ENCODE data around the gene ZBED1. TPM values are rescaled to one million over a fixed set of nuclear protein-coding genes. Genes with fewer than 3 reads are reported as not detected.
A peak's percentile ranks its signal among the peaks of the same experiment; 100 is the strongest.

ZBED1 gene
- total RNA-seq, 1 experiment from 2014 or later: 45.1 TPM

DNA sequence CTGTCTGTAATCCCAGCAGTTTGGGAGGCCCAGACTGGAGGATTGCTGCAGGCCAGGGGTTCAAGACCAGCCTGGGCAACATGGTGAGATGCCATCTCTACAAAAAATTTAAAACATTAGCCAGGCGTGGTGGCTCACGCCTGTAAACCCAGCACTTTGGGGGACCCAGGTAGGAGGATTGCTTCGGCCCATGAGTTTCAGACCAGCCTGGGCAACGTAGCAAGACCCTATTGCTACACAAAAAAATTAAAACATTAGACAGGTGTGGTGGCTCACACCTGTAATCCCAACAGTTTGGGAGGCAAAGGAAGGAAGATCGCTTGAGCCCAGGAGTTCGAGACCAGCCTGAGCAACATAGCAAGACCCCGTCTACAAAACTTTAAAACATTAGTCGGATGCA lies 1.3 kb downstream of the ZBED1 start:
- peak overlapping the region; percentile 97 for H3K27ac Mint-ChIP-seq

GRCh38 chrX:2498781-2499302 lies 1.9 kb downstream of the ZBED1 start:
- no peak for DNase-seq (ENCODE audit: low spot score)
- ATAC-seq: no peak
- H3K27ac Mint-ChIP-seq: peak overlapping the region; percentile 97
- H3K36me3 Mint-ChIP-seq: no peaks in the 10 kb centered on the region; the same call in 1 of the 2 replicates
- no peak for TF ChIP-seq JUN (CRISPR knock-in tag; IDR thresholded peaks at IDR 0.05)
- TF ChIP-seq ZNF423 (CRISPR knock-in tag; IDR thresholded peaks at IDR 0.05): peak; percentile 19; the same call in 1 of the 2 replicates
- no peaks in the 10 kb centered on the region for H3K9me3 Mint-ChIP-seq
- POLR2A ChIA-PET: no interaction called here
- peaks cover 33% of the 10 kb centered on the region for H3K4me1 Mint-ChIP-seq
- CTCF ChIA-PET: no interaction called here
- H3K4me3 Mint-ChIP-seq: peak overlapping the region; percentile 80
- no peaks in the 10 kb centered on the region for H3K27me3 Mint-ChIP-seq (ENCODE audit: low read depth)

More for the DNA sequence above, 1.3 kb downstream of the ZBED1 start:
- DNase-seq (ENCODE audit: low spot score) (no peak), ATAC-seq (no peak)
- TF ChIP-seq ZNF219 (CRISPR knock-in tag; IDR thresholded peaks at IDR 0.05; ENCODE audit: borderline replicate concordance): no peak
- TF ChIP-seq GTF2I (CRISPR knock-in tag; conservative IDR thresholded peaks at IDR 0.05): peak; percentile 58; the same call in 1 of the 2 replicates
- no peak for TF ChIP-seq ELF4 (CRISPR knock-in tag; IDR thresholded peaks at IDR 0.05; ENCODE audit: low read depth)
- TF ChIP-seq, protein P1, sequence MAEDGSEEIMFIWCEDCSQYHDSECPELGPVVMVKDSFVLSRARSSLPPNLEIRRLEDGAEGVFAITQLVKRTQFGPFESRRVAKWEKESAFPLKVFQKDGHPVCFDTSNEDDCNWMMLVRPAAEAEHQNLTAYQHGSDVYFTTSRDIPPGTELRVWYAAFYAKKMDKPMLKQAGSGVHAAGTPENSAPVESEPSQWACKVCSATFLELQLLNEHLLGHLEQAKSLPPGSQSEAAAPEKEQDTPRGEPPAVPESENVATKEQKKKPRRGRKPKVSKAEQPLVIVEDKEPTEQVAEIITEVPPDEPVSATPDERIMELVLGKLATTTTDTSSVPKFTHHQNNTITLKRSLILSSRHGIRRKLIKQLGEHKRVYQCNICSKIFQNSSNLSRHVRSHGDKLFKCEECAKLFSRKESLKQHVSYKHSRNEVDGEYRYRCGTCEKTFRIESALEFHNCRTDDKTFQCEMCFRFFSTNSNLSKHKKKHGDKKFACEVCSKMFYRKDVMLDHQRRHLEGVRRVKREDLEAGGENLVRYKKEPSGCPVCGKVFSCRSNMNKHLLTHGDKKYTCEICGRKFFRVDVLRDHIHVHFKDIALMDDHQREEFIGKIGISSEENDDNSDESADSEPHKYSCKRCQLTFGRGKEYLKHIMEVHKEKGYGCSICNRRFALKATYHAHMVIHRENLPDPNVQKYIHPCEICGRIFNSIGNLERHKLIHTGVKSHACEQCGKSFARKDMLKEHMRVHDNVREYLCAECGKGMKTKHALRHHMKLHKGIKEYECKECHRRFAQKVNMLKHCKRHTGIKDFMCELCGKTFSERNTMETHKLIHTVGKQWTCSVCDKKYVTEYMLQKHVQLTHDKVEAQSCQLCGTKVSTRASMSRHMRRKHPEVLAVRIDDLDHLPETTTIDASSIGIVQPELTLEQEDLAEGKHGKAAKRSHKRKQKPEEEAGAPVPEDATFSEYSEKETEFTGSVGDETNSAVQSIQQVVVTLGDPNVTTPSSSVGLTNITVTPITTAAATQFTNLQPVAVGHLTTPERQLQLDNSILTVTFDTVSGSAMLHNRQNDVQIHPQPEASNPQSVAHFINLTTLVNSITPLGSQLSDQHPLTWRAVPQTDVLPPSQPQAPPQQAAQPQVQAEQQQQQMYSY (CRISPR knock-in tag; IDR thresholded peaks at IDR 0.05): no peak
- 0 out of 2 replicates have a peak, but pooled peaks have one; percentile 8 for TF ChIP-seq NFE2L1 (CRISPR knock-in tag; IDR thresholded peaks at IDR 0.05)
- peak; percentile 97 for TF ChIP-seq ZNF121 (CRISPR knock-in tag; IDR thresholded peaks at IDR 0.05)
- Mint-ChIP-seq H3K4me3 (peak overlapping the region; percentile 80), H3K27me3 (ENCODE audit: low read depth) (no peaks in the 10 kb centered on the region), H3K4me1 (peaks cover 33% of the 10 kb centered on the region), H3K9me3 (no peaks in the 10 kb centered on the region), H3K36me3 (no peaks in the 10 kb centered on the region; the same call in 1 of the 2 replicates)
- POLR2A ChIA-PET: no interaction called here
- CTCF ChIA-PET: no interaction called here

- Mint-ChIP-seq H3K27me3 (ENCODE audit: low read depth) (no peaks in the 10 kb centered on the region), H3K27ac (peak overlapping the region; percentile 97), H3K36me3 (no peaks in the 10 kb centered on the region; the same call in 1 of the 2 replicates), H3K4me3 (peak overlapping the region; percentile 80), H3K9me3 (no peaks in the 10 kb centered on the region), H3K4me1 (peaks cover 33% of the 10 kb centered on the region)
- ChIA-PET CTCF (no interaction called here), POLR2A (no interaction called here)
- no peak for ATAC-seq
- no peak for DNase-seq (ENCODE audit: low spot score)
- TF ChIP-seq NFE2L1 (CRISPR knock-in tag; IDR thresholded peaks at IDR 0.05): no peak
- TF ChIP-seq, protein P2, sequence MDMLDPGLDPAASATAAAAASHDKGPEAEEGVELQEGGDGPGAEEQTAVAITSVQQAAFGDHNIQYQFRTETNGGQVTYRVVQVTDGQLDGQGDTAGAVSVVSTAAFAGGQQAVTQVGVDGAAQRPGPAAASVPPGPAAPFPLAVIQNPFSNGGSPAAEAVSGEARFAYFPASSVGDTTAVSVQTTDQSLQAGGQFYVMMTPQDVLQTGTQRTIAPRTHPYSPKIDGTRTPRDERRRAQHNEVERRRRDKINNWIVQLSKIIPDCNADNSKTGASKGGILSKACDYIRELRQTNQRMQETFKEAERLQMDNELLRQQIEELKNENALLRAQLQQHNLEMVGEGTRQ (CRISPR knock-in tag; IDR thresholded peaks at IDR 0.05): 0 out of 2 replicates have a peak, but pooled peaks have one; percentile 40
Measured at GRCh38 chrX:2497961-2498780, 2.6 kb downstream of the ZBED1 start.

GRCh38 chrX:2495595-2495994 lies 5.2 kb downstream of the ZBED1 start:
- ChIA-PET POLR2A (no interaction called here), CTCF (no interaction called here)
- 0 out of 2 replicates have a peak overlapping the region, but pooled peaks have one; percentile 74 for H3K27ac Mint-ChIP-seq
- H3K4me1 Mint-ChIP-seq: peaks cover 44% of the 10 kb centered on the region
- peaks cover 9% of the 10 kb centered on the region for H3K36me3 Mint-ChIP-seq
- no peak overlapping the region for H3K4me3 Mint-ChIP-seq
- no peak for TF ChIP-seq RORB (CRISPR knock-in tag; IDR thresholded peaks at IDR 0.05)
- no peak for TF ChIP-seq RELA (CRISPR knock-in tag; IDR thresholded peaks at IDR 0.05; ENCODE audit: borderline replicate concordance)
- H3K27me3 Mint-ChIP-seq (ENCODE audit: low read depth): no peaks in the 10 kb centered on the region
- ATAC-seq (no peak), DNase-seq (ENCODE audit: low spot score) (no peak)
- no peaks in the 10 kb centered on the region for H3K9me3 Mint-ChIP-seq
